Stimulated activated CD4-positive, alpha-beta T cell treated with anti-CD3 and anti-CD28 coated beads, TNF-alpha, amount 100 ng/mL, for 1 hour (primary cell): Measurements from ENCODE around the gene KCNG2.

Experiments used
- DNase-seq, 3 donors: peaks; one replicate each; pipeline ENCODE4 v3.0.0-alpha.2; 2020; ENCODE audit warnings: low read depth in 3 of 3, low spot score in 1 of 3

The KCNG2 gene

GRCh38 chr18:79818036-79818435, 20.3 kb downstream of the KCNG2 start:
- no peak for DNase-seq

- DNase-seq, result no peak
These were observed 20.9 kb downstream of the KCNG2 start for GRCh38 chr18:79818631-79819030.

GRCh38 chr18:79819064-79819967, 21.6 kb downstream of the KCNG2 start:
- DNase-seq, result no peak

- no peak for DNase-seq
These were observed 22.2 kb downstream of the KCNG2 start for GRCh38 chr18:79819968-79820351.

DNA sequence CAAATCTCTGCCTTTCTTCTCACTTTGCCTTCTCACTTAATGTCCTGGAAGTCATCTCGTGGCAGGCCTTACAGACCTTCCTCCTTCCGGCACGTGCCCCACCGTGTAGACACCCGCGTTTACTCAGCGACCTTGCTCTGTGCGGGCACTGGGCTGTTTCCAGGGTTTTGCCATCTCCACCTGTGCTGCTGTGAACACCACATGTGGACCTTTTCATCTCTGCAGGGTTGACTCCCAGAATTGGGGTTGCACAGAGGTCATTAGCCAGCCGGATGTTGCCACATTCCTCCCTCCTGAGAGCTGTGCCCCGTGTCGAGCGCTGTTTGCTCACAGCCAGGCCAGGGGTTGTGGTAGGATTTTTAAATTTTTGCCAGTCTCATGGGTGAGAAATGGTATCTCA, 25.4 kb downstream of the KCNG2 start:
- no peak for DNase-seq

- DNase-seq, result no peak
These were observed 28.2 kb downstream of the KCNG2 start for GRCh38 chr18:79825913-79826312.

DNA sequence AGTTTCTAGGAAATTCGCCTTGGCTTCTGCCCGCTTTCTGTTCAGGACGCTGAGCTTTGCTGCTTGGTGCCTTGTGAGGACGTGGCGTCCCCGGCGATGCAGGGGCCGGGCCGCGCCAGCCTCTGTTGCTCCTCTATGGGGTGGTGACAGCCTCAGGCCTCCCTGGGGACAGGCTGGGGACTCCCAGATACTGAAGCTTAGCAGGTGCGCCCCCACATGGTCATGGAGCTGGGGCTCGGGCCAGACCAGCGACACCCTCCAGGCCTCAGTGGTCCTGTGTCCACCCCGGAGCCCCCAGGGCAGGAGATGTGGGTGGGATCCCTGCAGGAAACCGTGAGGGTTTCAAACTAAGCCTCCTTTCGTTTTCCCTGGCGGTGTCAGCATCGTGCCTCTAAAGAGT, 29.2 kb downstream of the KCNG2 start:
- no peak for DNase-seq

DNA sequence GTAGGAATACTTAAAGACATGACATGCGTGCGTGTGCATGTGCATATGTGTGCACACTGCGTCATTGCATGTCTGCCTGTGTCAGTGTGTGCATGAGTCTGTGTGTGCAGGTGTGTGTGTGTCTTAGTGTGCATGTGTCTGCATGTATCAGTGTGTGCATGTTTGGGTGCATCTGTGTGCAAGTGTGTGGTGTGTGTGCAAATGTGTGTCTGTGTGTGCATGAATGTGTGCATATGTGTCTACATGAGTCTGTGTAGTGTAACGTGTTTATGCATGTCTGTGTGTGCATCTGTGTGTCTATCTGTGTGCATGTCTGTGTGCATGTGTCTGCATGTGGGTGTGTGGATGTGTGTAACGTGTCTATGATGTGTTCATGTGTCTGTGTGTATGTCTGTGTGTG, 30.5 kb downstream of the KCNG2 start:
- no peak for DNase-seq

DNA sequence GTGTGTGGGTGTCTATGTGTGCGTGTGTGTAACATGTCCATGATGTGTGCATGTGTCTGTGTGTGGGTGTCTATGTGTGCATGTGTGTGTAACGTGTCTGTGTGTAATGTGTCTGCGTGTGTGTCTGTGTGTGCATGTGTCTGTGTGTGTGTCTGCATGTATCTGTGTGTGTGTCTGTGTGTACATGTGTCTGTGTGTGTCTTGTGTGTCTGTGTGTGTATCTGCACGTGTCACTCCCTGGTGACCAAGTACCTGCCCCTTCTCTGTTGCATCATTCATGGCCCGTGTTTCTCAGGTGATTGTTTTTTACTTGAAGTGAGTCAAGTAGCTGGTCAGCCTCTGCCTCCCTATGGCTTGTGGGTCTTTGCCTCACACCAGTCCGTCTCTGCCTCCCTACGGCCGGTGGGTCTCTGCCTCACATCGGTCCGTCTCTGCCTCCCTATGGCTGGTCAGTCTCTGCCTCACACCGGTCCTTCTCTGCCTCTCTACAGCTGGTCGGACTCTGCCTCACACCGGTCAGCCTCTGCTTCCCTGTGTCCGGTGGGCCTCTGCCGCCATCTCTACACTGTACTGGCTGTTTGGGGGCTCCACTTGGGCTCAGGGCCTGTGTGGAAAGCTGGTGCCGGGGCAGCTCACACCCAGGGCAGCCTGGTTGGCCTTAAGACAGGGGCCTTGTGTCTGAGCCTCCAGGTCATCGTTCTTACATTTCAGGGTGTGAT, 31.6 kb downstream of the KCNG2 start:
- no peak for DNase-seq

- no peak for DNase-seq
These were observed 34.4 kb downstream of the KCNG2 start for GRCh38 chr18:79832169-79832568.

DNA sequence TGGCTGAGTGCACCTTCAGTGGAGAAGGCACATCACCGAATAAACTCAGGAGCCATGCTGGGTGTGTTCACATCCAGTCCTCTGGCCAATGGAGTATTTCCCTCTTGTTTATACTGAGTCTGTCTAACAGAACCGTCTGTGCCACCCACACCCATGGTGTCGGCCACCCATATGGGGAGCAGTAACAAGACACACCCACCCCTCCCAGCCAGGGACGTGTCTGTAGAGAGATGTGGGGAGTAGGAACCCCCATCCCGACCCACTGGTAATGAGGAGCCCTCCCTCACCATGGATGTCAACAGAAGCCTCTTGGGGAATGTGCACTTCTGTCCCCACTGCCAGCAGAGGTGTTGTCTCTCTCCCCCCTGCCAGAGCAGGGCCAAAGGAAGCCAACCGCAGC, 37.1 kb downstream of the KCNG2 start:
- no peak for DNase-seq

DNA sequence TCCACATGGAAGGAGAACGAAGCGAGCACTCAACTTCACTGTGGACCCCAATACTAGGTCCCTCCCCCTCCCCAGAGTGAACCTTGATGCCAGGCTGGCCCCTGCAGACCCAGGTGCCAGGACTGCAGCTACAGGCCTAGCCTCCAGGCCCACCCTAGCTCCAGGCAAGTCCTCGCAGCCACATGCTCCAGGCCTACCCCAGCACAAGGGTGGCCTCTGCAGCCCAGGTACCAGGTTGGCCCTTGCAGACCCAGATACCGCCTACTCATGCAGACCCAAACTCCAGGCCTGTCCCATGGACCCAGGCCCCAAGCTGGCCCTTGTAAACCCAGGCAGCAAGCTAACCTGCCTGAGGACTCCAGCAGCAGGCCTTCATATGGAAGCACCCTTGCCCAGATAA, 44.2 kb downstream of the KCNG2 start:
- DNase-seq, result no peak

DNA sequence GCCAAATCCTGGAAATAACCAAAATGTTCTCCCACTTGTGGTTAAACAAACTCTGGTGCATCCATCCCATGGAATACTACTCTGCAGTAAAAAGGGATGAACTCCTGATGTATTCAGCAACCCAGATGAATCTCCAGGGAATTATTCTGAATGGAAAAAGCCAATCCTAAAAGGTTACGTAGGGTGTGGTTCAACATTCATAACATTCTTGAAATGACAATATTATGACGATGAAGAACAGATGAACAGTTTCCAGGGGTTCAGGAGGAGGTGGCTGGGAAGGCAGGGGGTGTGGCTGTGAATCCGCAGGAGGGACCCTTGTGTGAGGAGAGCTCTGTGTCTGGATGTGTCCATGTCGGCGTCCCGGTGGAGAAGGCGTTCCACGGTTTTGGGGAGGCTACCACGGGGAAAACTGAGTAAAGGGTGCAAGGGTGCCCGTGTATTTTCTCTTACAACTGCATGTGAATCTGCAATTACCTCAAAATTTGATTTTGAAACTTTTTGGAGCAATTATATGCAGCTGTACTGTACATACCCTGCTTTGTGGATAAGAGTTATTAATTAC, 47.3 kb downstream of the KCNG2 start:
- no peak for DNase-seq

- DNase-seq, result no peak
These were observed 49.3 kb downstream of the KCNG2 start for GRCh38 chr18:79846936-79847557.

DNA sequence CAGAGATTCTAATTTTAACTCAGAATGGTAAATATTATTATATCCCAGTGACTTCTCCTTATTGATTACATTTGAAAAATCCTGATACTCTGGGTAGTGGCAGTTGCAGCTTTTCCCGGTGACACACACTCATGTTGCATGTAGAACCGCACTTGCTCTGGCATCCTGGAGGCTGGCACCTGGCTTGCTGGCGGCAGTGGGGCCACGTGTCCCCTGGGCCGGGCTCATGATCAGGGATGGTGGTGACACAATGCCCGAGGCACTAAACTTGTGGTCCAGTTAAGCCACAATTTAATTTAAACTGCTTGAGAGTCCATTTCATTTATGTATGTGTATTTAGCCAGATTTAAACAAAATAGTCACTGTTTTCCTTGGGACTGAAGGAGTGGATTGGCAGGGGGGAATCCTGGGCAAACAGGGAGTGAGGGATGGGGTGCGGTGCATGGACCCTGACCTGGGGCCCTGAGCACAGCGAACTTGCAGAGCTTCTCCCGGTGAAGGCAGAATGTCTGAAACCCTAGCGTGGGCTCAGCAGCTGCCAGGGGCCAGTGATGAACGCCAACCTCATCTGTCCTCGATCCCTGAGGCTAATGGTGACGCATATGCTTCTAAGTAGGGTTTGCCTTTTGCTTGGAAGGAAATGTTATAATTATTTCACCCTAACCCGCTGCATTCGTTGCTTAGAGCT, 50.0 kb downstream of the KCNG2 start:
- no peak for DNase-seq

- DNase-seq, result no peak
These were observed 50.5 kb downstream of the KCNG2 start for GRCh38 chr18:79848294-79848578.

DNA sequence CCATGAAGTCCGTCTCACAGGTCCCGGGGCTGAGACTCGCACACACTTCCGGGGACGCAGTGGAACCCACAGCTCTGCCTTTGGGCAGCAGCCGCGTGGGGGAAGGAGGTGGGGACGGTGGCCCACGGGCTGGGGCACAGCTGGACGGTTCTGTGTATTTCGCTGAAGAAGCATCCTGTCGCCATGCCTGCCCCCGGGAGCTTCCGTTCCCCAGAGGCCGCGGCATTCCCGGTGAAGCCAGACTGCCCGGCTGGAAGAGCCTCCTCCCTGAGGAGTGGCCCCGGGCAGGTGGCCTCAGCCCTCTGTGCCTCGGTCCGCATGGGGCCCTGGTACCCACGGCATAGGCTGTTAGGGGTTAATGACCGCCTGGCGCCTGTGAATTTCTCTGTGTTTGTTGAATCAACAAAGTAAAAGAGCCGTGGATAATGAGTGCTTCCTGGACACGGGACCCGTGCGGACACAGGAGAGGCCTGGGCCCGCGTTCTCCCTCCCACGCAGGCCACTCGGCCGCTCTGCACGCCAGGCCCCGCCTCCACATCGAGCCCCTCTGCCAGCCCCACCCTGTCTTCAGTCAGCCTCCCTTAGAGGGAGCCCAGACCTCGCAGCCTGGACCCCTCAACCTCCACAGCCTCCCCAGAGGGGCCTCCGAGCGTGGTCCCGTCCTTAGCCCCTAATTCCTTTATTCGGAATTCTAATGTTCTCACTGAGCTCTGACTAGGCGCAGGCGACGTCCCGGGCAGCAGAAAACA, 51.0 kb downstream of the KCNG2 start:
- no peak for DNase-seq

GRCh38 chr18:79849328-79850207, 51.8 kb downstream of the KCNG2 start:
- DNase-seq, result no peak

DNA sequence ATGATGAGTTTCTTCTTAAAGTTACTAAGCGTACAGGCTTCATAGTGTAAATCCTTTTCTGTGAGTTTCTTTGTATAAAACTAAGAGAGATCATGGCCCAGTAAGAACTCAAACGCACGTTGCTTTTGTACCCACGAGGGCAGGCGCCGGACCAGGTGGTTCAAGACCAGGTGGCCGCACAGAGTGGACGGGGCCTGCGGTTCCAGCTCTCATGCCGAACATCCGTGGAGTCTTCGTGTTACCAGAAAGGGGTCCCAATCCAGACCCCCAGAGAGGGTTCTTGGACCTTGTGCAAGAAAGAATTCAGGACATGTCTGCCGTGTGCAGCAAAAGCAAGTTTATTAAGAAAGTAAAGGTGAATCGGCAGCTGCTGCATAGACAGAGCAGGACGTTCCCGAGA, 53.0 kb downstream of the KCNG2 start:
- DNase-seq, result no peak

- no peak for DNase-seq
These were observed 53.8 kb downstream of the KCNG2 start for GRCh38 chr18:79851489-79851888.
